ENCODE results near the gene NT5C2. TPM values are rescaled to one million over a fixed set of nuclear protein-coding genes. Genes with fewer than 3 reads are reported as not detected.

The NT5C2 gene
- polyA plus RNA-seq, 1 donor (not counting 4 experiments of a cell fraction or from before 2014, with no cell fraction given): 88.6 TPM

GRCh38 chr10:103058034-103058433 is 135.0 kb downstream of the NT5C2 start:
- H4K20me1 ChIP-seq (ENCODE audit: control insufficient read depth, extremely low read depth, insufficient read depth, low read length): no peaks in the 10 kb centered on the region
- no peak overlapping the region for H3K9ac ChIP-seq (ENCODE audit: control insufficient read depth, extremely low read depth, insufficient read depth, low read length)
- H3K9me1 ChIP-seq (ENCODE audit: control insufficient read depth, extremely low read depth, insufficient read depth, low read length): no peaks in the 10 kb centered on the region
- no peak overlapping the region for H3K27ac ChIP-seq (ENCODE audit: control insufficient read depth, insufficient read depth, low read length)
- H2AFZ ChIP-seq (ENCODE audit: control insufficient read depth, low read length): no peak overlapping the region
- H3K79me2 ChIP-seq (ENCODE audit: control insufficient read depth, insufficient read depth, low read length): no peaks in the 10 kb centered on the region
- H3K4me1 ChIP-seq (ENCODE audit: control insufficient read depth, extremely low read depth, insufficient read depth, low read length): no peaks in the 10 kb centered on the region
- TF ChIP-seq CTCF (optimal IDR thresholded peaks at IDR 0.05 in 1 of 3, IDR thresholded peaks at IDR 0.05 in 1 of 3, conservative IDR thresholded peaks at IDR 0.05 in 1 of 3; ENCODE audit: extremely low read depth in 1 of 3, insufficient read depth in 2 of 3, low read length in 3 of 3) (no peak), EZH2 (IDR thresholded peaks at IDR 0.05; ENCODE audit: low read length) (no peak)
- DNase-seq (ENCODE audit: low read depth, low spot score): no peak
- no peaks in the 10 kb centered on the region for H3K9me3 ChIP-seq (ENCODE audit: control insufficient read depth, low read depth, low read length)
- no peak for FAIRE-seq
- H3K4me3 ChIP-seq (ENCODE audit: control insufficient read depth in 2 of 3, extremely low read depth in 1 of 3, insufficient read depth in 2 of 3, low read depth in 1 of 3, low read length in 3 of 3): no peak overlapping the region
- H3K4me2 ChIP-seq (ENCODE audit: control insufficient read depth, extremely low read depth, insufficient read depth, low read depth, low read length): no peak overlapping the region
- H3K36me3 ChIP-seq (ENCODE audit: control insufficient read depth in 2 of 2, extremely low read depth in 1 of 2, insufficient read depth in 2 of 2, low read length in 2 of 2): no peaks in the 10 kb centered on the region
- H3K27me3 ChIP-seq (ENCODE audit: control insufficient read depth, extremely low read depth, insufficient read depth, low read length): no peaks in the 10 kb centered on the region
- dilution Hi-C loops (cut with MboI; ENCODE audit: extremely low pct_ligation_motif_present, low sequenced_read_pairs): no loop called here

- DNase-seq (ENCODE audit: low read depth, low spot score): no peak
- no peak overlapping the region for H3K9ac ChIP-seq (ENCODE audit: control insufficient read depth, extremely low read depth, insufficient read depth, low read length)
- no peaks in the 10 kb centered on the region for H3K9me3 ChIP-seq (ENCODE audit: control insufficient read depth, low read depth, low read length)
- H3K4me1 ChIP-seq (ENCODE audit: control insufficient read depth, extremely low read depth, insufficient read depth, low read length): no peaks in the 10 kb centered on the region
- no peak overlapping the region for H2AFZ ChIP-seq (ENCODE audit: control insufficient read depth, low read length)
- dilution Hi-C loops (cut with MboI; ENCODE audit: extremely low pct_ligation_motif_present, low sequenced_read_pairs): no loop called here
- FAIRE-seq: no peak
- TF ChIP-seq EZH2 (IDR thresholded peaks at IDR 0.05; ENCODE audit: low read length) (no peak), CTCF (optimal IDR thresholded peaks at IDR 0.05 in 1 of 3, IDR thresholded peaks at IDR 0.05 in 1 of 3, conservative IDR thresholded peaks at IDR 0.05 in 1 of 3; ENCODE audit: extremely low read depth in 1 of 3, insufficient read depth in 2 of 3, low read length in 3 of 3) (no peak)
- no peak overlapping the region for H3K27ac ChIP-seq (ENCODE audit: control insufficient read depth, insufficient read depth, low read length)
- no peaks in the 10 kb centered on the region for H3K79me2 ChIP-seq (ENCODE audit: control insufficient read depth, insufficient read depth, low read length)
- H4K20me1 ChIP-seq (ENCODE audit: control insufficient read depth, extremely low read depth, insufficient read depth, low read length): no peaks in the 10 kb centered on the region
- no peak overlapping the region for H3K4me3 ChIP-seq (ENCODE audit: control insufficient read depth in 2 of 3, extremely low read depth in 1 of 3, insufficient read depth in 2 of 3, low read depth in 1 of 3, low read length in 3 of 3)
- H3K36me3 ChIP-seq (ENCODE audit: control insufficient read depth in 2 of 2, extremely low read depth in 1 of 2, insufficient read depth in 2 of 2, low read length in 2 of 2): peaks cover 0 to 1% of the 10 kb centered on the region in 2 experiments
- no peak overlapping the region for H3K4me2 ChIP-seq (ENCODE audit: control insufficient read depth, extremely low read depth, insufficient read depth, low read depth, low read length)
- no peaks in the 10 kb centered on the region for H3K9me1 ChIP-seq (ENCODE audit: control insufficient read depth, extremely low read depth, insufficient read depth, low read length)
- H3K27me3 ChIP-seq (ENCODE audit: control insufficient read depth, extremely low read depth, insufficient read depth, low read length): no peaks in the 10 kb centered on the region
Measured at GRCh38 chr10:103055105-103055504, 138.0 kb downstream of the NT5C2 start.

All from keratinocyte (primary cell).